ENCODE data around the gene SLC24A4. TPM values are rescaled to one million over a fixed set of nuclear protein-coding genes. Genes with fewer than 3 reads are reported as not detected.

Gene SLC24A4
- polyA plus RNA-seq, 1 donor from 2014 or later: 0.17 TPM

GRCh38 chr14:92274055-92274454 is 48.9 kb upstream of the SLC24A4 start:
- Histone ChIP-seq H3K27ac (ENCODE audit: low read length) (no peak overlapping the region), H3K4me3 (ENCODE audit: low read length) (no peak overlapping the region), H3K27me3 (ENCODE audit: insufficient read depth, low read depth, low read length) (no peaks in the 10 kb centered on the region), H3K9ac (ENCODE audit: low read length) (no peak overlapping the region), H3K9me3 (ENCODE audit: low read length) (no peaks in the 10 kb centered on the region), H3K4me2 (ENCODE audit: low read length) (no peak overlapping the region), H4K20me1 (ENCODE audit: insufficient read depth) (no peaks in the 10 kb centered on the region), H2AFZ (ENCODE audit: low read depth, low read length) (no peak overlapping the region), H3F3A (ENCODE audit: insufficient read depth, low read length, poor library complexity, severe bottlenecking) (no peaks in the 10 kb centered on the region), H3K36me3 (ENCODE audit: insufficient read depth, low read length) (no peaks in the 10 kb centered on the region), H3K9me2 (ENCODE audit: insufficient read depth, low read length) (no peaks in the 10 kb centered on the region), H3K79me2 (replicated peaks; ENCODE audit: insufficient read depth, low read length) (no peaks in the 10 kb centered on the region)
- TF ChIP-seq POLR2AphosphoS5 (IDR thresholded peaks at IDR 0.05): no peak
- TF ChIP-seq RAD21 (conservative IDR thresholded peaks at IDR 0.05): no peak
- TF ChIP-seq EP300 (conservative IDR thresholded peaks at IDR 0.05; ENCODE audit: poor library complexity, severe bottlenecking): no peak
- TF ChIP-seq SMC3 (conservative IDR thresholded peaks at IDR 0.05; ENCODE audit: poor library complexity): no peak
- TF ChIP-seq, protein P1, sequence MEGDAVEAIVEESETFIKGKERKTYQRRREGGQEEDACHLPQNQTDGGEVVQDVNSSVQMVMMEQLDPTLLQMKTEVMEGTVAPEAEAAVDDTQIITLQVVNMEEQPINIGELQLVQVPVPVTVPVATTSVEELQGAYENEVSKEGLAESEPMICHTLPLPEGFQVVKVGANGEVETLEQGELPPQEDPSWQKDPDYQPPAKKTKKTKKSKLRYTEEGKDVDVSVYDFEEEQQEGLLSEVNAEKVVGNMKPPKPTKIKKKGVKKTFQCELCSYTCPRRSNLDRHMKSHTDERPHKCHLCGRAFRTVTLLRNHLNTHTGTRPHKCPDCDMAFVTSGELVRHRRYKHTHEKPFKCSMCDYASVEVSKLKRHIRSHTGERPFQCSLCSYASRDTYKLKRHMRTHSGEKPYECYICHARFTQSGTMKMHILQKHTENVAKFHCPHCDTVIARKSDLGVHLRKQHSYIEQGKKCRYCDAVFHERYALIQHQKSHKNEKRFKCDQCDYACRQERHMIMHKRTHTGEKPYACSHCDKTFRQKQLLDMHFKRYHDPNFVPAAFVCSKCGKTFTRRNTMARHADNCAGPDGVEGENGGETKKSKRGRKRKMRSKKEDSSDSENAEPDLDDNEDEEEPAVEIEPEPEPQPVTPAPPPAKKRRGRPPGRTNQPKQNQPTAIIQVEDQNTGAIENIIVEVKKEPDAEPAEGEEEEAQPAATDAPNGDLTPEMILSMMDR (IDR thresholded peaks at IDR 0.05; ENCODE audit: poor library complexity, severe bottlenecking): no peak
- no peak for TF ChIP-seq TAF1 (IDR thresholded peaks at IDR 0.05; ENCODE audit: low read depth)
- TF ChIP-seq MXI1 (conservative IDR thresholded peaks at IDR 0.05; ENCODE audit: poor library complexity, severe bottlenecking): no peak
- TF ChIP-seq, protein P2, sequence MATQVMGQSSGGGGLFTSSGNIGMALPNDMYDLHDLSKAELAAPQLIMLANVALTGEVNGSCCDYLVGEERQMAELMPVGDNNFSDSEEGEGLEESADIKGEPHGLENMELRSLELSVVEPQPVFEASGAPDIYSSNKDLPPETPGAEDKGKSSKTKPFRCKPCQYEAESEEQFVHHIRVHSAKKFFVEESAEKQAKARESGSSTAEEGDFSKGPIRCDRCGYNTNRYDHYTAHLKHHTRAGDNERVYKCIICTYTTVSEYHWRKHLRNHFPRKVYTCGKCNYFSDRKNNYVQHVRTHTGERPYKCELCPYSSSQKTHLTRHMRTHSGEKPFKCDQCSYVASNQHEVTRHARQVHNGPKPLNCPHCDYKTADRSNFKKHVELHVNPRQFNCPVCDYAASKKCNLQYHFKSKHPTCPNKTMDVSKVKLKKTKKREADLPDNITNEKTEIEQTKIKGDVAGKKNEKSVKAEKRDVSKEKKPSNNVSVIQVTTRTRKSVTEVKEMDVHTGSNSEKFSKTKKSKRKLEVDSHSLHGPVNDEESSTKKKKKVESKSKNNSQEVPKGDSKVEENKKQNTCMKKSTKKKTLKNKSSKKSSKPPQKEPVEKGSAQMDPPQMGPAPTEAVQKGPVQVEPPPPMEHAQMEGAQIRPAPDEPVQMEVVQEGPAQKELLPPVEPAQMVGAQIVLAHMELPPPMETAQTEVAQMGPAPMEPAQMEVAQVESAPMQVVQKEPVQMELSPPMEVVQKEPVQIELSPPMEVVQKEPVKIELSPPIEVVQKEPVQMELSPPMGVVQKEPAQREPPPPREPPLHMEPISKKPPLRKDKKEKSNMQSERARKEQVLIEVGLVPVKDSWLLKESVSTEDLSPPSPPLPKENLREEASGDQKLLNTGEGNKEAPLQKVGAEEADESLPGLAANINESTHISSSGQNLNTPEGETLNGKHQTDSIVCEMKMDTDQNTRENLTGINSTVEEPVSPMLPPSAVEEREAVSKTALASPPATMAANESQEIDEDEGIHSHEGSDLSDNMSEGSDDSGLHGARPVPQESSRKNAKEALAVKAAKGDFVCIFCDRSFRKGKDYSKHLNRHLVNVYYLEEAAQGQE (IDR thresholded peaks at IDR 0.05; ENCODE audit: borderline replicate concordance): no peak
- TF ChIP-seq EZH2 (IDR thresholded peaks at IDR 0.05; ENCODE audit: borderline replicate concordance, insufficient read depth, low read length, poor library complexity, severe bottlenecking): no peak

DNA sequence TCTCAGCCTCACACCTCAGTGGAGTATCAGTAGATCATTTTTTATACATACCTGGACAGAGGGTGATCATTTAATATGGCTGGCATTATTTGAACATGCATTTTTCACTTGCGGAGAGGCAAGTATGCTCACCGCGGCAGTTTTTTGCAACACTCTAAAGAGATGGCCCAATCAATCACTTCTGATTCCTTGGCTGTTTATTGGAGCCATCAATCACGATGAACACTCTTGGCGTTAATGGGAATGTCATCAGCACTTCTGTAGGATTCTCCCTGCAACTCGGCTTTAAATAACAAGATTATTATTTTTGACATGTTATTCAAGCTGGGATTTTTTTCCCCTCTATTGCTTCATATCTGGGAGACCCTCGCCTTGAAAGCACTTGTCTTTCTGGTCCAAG is 46.9 kb upstream of the SLC24A4 start:
- no peaks in the 10 kb centered on the region for H3K79me2 ChIP-seq (replicated peaks; ENCODE audit: insufficient read depth, low read length)
- no peak overlapping the region for H3K4me2 ChIP-seq (ENCODE audit: low read length)
- H3K27me3 ChIP-seq (ENCODE audit: insufficient read depth, low read depth, low read length): no peaks in the 10 kb centered on the region
- H3K9me2 ChIP-seq (ENCODE audit: insufficient read depth, low read length): no peaks in the 10 kb centered on the region
- H3K9me3 ChIP-seq (ENCODE audit: low read length): no peaks in the 10 kb centered on the region
- no peaks in the 10 kb centered on the region for H3K36me3 ChIP-seq (ENCODE audit: insufficient read depth, low read length)
- H3K4me3 ChIP-seq (ENCODE audit: low read length): no peak overlapping the region
- TF ChIP-seq EP300 (conservative IDR thresholded peaks at IDR 0.05; ENCODE audit: poor library complexity, severe bottlenecking) (peak; percentile 22), TAF1 (IDR thresholded peaks at IDR 0.05; ENCODE audit: low read depth) (no peak)
- no peak overlapping the region for H3K9ac ChIP-seq (ENCODE audit: low read length)
- no peaks in the 10 kb centered on the region for H4K20me1 ChIP-seq (ENCODE audit: insufficient read depth)
- H3F3A ChIP-seq (ENCODE audit: insufficient read depth, low read length, poor library complexity, severe bottlenecking): no peaks in the 10 kb centered on the region
- H2AFZ ChIP-seq (ENCODE audit: low read depth, low read length): no peak overlapping the region
- no peak overlapping the region for H3K27ac ChIP-seq (ENCODE audit: low read length)

DNA sequence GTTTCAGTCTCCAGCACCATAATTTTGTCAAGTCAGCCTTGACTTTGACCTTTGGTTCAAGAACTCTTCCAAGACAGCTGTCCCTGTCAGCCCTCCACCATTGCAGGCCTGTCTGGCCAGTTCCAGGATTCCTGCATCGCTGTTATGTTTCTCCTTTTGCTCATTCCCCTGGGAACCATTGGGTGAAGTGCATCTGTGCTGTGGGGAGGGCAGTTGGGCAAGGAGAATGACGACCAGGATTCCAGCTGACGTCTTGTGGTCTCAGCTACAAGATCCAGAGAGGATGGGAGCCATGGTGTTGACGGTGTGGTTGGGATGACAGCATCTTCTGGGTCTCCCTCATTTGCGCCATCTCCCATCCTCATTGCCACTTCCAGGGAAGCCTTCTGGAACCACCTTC is 45.9 kb upstream of the SLC24A4 start:
- H3K9ac ChIP-seq (ENCODE audit: low read length): no peak overlapping the region
- no peaks in the 10 kb centered on the region for H3K9me3 ChIP-seq (ENCODE audit: low read length)
- no peaks in the 10 kb centered on the region for H4K20me1 ChIP-seq (ENCODE audit: insufficient read depth)
- TF ChIP-seq EP300 (conservative IDR thresholded peaks at IDR 0.05; ENCODE audit: poor library complexity, severe bottlenecking) (no peak), MXI1 (conservative IDR thresholded peaks at IDR 0.05; ENCODE audit: poor library complexity, severe bottlenecking) (no peak), RAD21 (conservative IDR thresholded peaks at IDR 0.05) (no peak), TAF1 (IDR thresholded peaks at IDR 0.05; ENCODE audit: low read depth) (no peak), EZH2 (IDR thresholded peaks at IDR 0.05; ENCODE audit: borderline replicate concordance, insufficient read depth, low read length, poor library complexity, severe bottlenecking) (no peak), POLR2AphosphoS5 (IDR thresholded peaks at IDR 0.05) (no peak), SMC3 (conservative IDR thresholded peaks at IDR 0.05; ENCODE audit: poor library complexity) (no peak)
- TF ChIP-seq, protein P1 (IDR thresholded peaks at IDR 0.05; ENCODE audit: poor library complexity, severe bottlenecking): no peak
- TF ChIP-seq, protein P2 (IDR thresholded peaks at IDR 0.05; ENCODE audit: borderline replicate concordance): no peak
- H3K27ac ChIP-seq (ENCODE audit: low read length): no peak overlapping the region
- no peak overlapping the region for H3K4me3 ChIP-seq (ENCODE audit: low read length)
- no peak overlapping the region for H3K4me2 ChIP-seq (ENCODE audit: low read length)
- no peaks in the 10 kb centered on the region for H3F3A ChIP-seq (ENCODE audit: insufficient read depth, low read length, poor library complexity, severe bottlenecking)
- H3K36me3 ChIP-seq (ENCODE audit: insufficient read depth, low read length): no peaks in the 10 kb centered on the region
- no peaks in the 10 kb centered on the region for H3K9me2 ChIP-seq (ENCODE audit: insufficient read depth, low read length)
- H2AFZ ChIP-seq (ENCODE audit: low read depth, low read length): no peak overlapping the region
- no peaks in the 10 kb centered on the region for H3K79me2 ChIP-seq (replicated peaks; ENCODE audit: insufficient read depth, low read length)
- H3K27me3 ChIP-seq (ENCODE audit: insufficient read depth, low read depth, low read length): no peaks in the 10 kb centered on the region

Measured in neural cell (in vitro differentiated cells).